Measurements from ENCODE around the gene IPO5. TPM values are rescaled to one million over a fixed set of nuclear protein-coding genes. Genes with fewer than 3 reads are reported as not detected.

IPO5 gene
- total and polyA plus RNA-seq, 2 of the 4 experiments (the other 2 are of a cell fraction), result 89.2 to 270 TPM

GRCh38 chr13:98048265-98048664, 94.8 kb downstream of the IPO5 start:
- Histone ChIP-seq H4K8ac (ENCODE audit: low read depth in 2 of 2, low read length in 2 of 2) (no peak overlapping the region), H4K20me1 (ENCODE audit: insufficient read depth, low read length) (no peaks in the 10 kb centered on the region), H3K23ac (ENCODE audit: low read depth, low read length) (no peak overlapping the region), H2AK9ac (replicated peaks; ENCODE audit: low read depth, low read length, poor library complexity) (no peak overlapping the region), H3K4me3 (ENCODE audit: insufficient read depth, low read depth, low read length) (no peak overlapping the region), H4K91ac (ENCODE audit: insufficient read depth, low read depth, low read length) (no peak overlapping the region), H3K4me1 (ENCODE audit: control insufficient read depth, insufficient read depth, low read length) (peaks cover 2% of the 10 kb centered on the region; the same call in 1 of the 2 replicates), H2AK5ac (ENCODE audit: low read depth, low read length) (no peak overlapping the region), H3K79me1 (ENCODE audit: low read depth in 1 of 2, low read length in 2 of 2) (no peaks in the 10 kb centered on the region), H3K27me3 (ENCODE audit: control insufficient read depth, insufficient read depth, low read length) (no peaks in the 10 kb centered on the region), H2BK120ac (ENCODE audit: low read depth, low read length) (no peak overlapping the region), H3K9me1 (ENCODE audit: insufficient read depth, low read length) (0 out of 2 replicates have a peak, but pooled peaks cover 5% of the 10 kb centered on the region), H2AFZ (replicated peaks; ENCODE audit: low read length, poor library complexity) (no peak overlapping the region), H2BK20ac (ENCODE audit: low read depth, low read length) (no peak overlapping the region), H3K4me2 (ENCODE audit: low read depth, low read length) (no peak overlapping the region), H3K18ac (ENCODE audit: low read depth, low read length) (no peak overlapping the region), H2BK5ac (ENCODE audit: low read depth, low read length, poor library complexity, severe bottlenecking) (no peak overlapping the region), H4K5ac (ENCODE audit: low read depth, low read length) (no peak overlapping the region), H3K56ac (ENCODE audit: extremely low read depth, insufficient read depth, low read length) (no peak overlapping the region), H3K14ac (replicated peaks; ENCODE audit: low read depth, low read length) (no peak overlapping the region), H3K9me3 (ENCODE audit: control insufficient read depth, insufficient read depth, low read length) (no peaks in the 10 kb centered on the region), H3K36me3 (ENCODE audit: control insufficient read depth, insufficient read depth, low read length) (no peaks in the 10 kb centered on the region), H2BK15ac (ENCODE audit: low read depth, low read length) (no peak overlapping the region), H3K9ac (ENCODE audit: low read depth, low read length) (no peak overlapping the region), H3K27ac (ENCODE audit: insufficient read depth, low read length) (no peak overlapping the region), H3K4ac (ENCODE audit: low read depth, low read length) (no peak overlapping the region)
- DNase-seq (no peak), ATAC-seq (ENCODE audit: low read depth) (no peak)
- in situ Hi-C loops (cut with MboI; ENCODE audit: low sequenced_read_pairs) (no loop called here), dilution Hi-C loops (cut with HindIII; ENCODE audit: low sequenced_read_pairs, unreplicated experiment) (no loop called here), intact Hi-C loops (cut with micrococcal nuclease) (no loop called here)
- TF ChIP-seq MAZ (IDR thresholded peaks at IDR 0.05; ENCODE audit: borderline replicate concordance, low read depth, low read length) (no peak), CTCF (conservative IDR thresholded peaks at IDR 0.05; ENCODE audit: low read depth, low read length) (no peak), ELK1 (IDR thresholded peaks at IDR 0.05; ENCODE audit: borderline replicate concordance, low read depth, low read length) (no peak), FOS (IDR thresholded peaks at IDR 0.05; ENCODE audit: low read depth, low read length) (no peak), USF2 (IDR thresholded peaks at IDR 0.05; ENCODE audit: low read depth, low read length) (no peak), MAFK (IDR thresholded peaks at IDR 0.05; ENCODE audit: low read depth, low read length) (no peak), MXI1 (IDR thresholded peaks at IDR 0.05; ENCODE audit: borderline replicate concordance, low read depth, low read length) (no peak), CHD1 (IDR thresholded peaks at IDR 0.05; ENCODE audit: low read depth, low read length) (no peak), SMC3 (IDR thresholded peaks at IDR 0.05; ENCODE audit: low read depth, low read length) (no peak), RAD21 (IDR thresholded peaks at IDR 0.05; ENCODE audit: low read length) (no peak), RCOR1 (IDR thresholded peaks at IDR 0.05; ENCODE audit: insufficient replicate concordance, low read length) (no peak), POLR2A (IDR thresholded peaks at IDR 0.05; ENCODE audit: low read depth, low read length) (no peak), RFX5 (IDR thresholded peaks at IDR 0.05; ENCODE audit: low read depth, low read length) (no peak), BHLHE40 (IDR thresholded peaks at IDR 0.05; ENCODE audit: low read depth, low read length) (no peak), CEBPB (IDR thresholded peaks at IDR 0.05; ENCODE audit: low read depth, low read length) (no peak), NFE2L2 (IDR thresholded peaks at IDR 0.05; ENCODE audit: low read depth, low read length) (no peak)
- CTCF ChIA-PET, result no interaction called here
- 72% methylated on average over 6 of the region's 9 CpGs; no CpG with 5 or more reads in 1 of the 2 experiments for WGBS, 2 experiments (ENCODE audit: extremely low coverage in 2 of 2, insufficient read length in 1 of 2)
- POLR2A ChIA-PET (ENCODE audit: unreplicated experiment), result no interaction called here
- BruUV-seq (replicated peaks), result no TSS peak

Measured in IMR-90 (cell line).